Left hindlimb (tissue), 1 donor: ENCODE data around the gene ROCK1.
"Not testable (repeated sequence)": the region's sequence is repeated elsewhere in the genome, so short reads cannot be mapped to it uniquely, and the experiment has no call there.

Source experiments
- DNase-seq: peaks from one replicate; pipeline ENCODE4 v3.0.0-alpha.2; 2018

Gene ROCK1

GRCh38 chr18:21111346-21112139 lies at the start of gene ROCK1:
Gene ROCK1, minus strand, starts transcription at chr18:21111813. Its CDS starts 903 bp downstream, at chr18:21110910.
- DNase-seq, result peak; percentile 100

DNA sequence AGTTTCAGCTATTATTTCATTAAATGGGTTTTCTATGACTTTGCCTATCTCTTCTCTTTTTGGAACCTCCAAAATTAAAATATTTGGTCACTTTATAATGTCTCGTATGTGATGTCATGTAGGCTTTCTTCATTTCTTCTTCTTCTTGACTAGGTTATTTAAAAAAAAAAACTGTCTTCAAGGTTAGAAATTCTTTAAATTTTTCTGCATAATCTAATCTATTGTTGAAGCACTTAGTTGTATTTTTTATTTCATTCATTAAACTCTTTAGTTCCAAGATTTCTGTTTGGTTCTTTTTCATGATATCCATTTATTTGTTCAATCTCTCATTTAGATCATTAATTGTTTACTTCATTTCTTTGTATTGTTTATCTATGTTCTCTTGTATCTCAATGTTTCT lies 43.8 kb upstream of the ROCK1 start:
- DNase-seq, result no peak

GRCh38 chr18:21146016-21146415 lies 34.4 kb upstream of the ROCK1 start:
- no peak for DNase-seq

- no peak for DNase-seq
Measured at GRCh38 chr18:21145371-21145770, 33.8 kb upstream of the ROCK1 start.

DNA sequence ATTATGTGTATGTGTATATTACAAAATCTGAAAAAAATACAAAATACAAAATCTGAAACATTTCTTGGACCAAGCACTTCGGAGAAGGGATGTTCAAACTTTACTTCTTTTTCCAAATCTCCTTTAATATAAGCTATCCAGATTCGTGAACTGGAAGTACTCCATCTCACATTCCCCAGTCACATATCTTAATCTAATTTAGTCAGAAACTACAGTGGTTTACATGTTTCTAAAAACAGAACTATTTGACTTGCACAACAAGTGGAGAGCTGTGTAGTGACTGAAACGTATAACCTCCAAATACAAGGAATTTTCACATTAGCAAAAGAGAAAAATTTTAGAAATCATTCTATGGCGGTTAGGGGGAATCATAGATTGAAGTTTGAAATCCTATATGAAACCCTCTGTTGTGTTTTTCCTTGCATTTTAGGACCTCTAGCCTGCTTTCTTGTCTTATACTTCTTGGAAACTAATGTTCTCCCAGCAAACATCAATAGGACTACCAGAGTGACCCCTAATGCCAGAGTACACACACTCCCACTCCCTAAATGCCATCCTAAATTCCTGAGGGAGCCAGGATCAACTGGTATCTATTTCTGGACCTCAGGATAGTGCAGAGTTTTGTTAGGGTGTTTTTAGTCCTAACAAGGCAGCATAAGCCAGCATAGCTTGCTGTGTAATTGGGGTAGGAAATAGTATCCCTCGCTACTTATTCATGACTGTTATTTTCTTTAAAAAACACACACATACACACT lies 30.2 kb upstream of the ROCK1 start:
- DNase-seq, result no peak

DNA sequence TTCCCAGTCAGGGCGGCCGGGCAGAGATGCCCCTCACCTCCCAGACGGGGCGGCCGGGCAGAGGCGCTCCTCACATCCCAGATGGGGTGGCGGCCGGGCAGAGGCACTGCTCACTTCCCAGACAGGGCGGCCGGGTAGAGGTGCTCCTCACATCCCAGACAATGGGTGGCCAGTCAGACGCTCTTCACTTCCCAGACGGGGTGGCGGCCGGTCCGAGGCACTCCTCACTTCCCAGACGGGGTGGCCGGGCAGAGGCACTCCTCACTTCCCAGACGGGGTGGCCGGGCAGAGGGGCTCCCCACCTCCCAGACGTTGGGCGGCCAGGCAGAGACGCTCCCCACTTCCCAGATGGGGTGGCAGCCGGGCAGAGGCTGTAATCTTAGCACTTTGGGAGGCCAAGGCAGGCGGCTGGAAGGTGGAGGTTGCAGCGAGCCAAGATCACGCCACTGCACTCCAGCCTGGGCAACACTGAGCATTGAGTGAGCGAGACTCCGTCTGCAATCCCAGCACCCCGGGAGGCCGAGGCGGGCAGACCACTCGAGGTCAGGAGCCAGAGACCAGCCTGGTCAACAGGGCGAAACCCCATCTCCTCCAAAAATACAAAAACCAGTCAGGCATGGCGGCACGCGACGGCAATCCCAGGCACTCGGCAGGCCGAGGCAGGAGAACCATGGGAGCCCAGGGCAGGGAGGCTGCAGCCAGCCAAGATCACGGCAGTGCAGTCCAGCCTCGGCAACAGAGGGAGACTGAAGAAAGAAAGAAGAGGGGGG lies 26.3 kb upstream of the ROCK1 start:
- DNase-seq, result not testable (repeated sequence)

DNA sequence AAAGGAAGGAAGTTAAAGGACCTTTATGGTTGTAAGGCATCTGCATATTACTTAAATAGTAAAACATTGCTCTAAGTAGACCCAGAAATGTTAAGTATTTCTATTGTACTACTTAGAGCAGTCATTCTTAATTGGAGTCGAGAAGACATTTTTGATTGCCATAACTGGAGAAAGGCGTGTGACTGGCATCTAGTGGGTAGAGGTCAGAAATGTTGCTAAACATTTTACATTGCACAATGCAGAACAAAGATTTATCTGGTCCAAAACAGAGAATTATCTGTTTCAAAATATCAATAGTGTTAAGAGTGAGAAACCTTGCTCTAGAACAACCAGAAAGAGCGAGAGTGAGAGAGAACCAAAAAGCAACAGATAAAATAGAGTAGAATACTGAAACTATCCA lies 23.3 kb upstream of the ROCK1 start:
- DNase-seq, result no peak

DNA sequence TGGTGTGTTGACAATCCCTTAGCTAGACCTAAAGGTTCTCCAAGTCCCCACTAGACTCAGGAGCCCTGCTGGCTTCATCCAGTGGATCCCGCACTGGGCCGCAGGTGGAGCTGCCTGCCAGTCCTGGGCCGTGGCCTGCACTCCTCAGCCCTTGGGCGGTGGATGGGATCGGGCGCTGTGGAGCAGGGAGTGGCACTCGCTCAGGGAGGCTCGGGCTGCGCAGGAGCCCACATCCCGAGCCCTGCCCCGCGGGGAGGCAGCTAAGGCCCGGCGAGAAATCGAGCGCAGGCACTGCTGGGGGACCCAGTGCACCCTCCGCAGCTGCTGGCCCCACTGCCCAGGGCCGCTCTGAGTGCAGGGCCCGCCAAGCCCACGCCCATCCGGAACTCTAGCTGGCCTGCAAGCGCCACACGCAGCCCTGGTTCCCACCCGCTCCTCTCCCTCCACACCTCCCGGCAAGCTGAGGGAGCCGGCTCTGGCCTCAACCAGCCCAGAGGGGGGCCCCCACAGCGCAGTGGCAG lies 20.8 kb upstream of the ROCK1 start:
- DNase-seq, result no peak

- DNase-seq, result no peak
Measured at GRCh38 chr18:21131698-21132227, 20.1 kb upstream of the ROCK1 start.

GRCh38 chr18:21129566-21130216 lies 18.1 kb upstream of the ROCK1 start:
- no peak for DNase-seq

DNA sequence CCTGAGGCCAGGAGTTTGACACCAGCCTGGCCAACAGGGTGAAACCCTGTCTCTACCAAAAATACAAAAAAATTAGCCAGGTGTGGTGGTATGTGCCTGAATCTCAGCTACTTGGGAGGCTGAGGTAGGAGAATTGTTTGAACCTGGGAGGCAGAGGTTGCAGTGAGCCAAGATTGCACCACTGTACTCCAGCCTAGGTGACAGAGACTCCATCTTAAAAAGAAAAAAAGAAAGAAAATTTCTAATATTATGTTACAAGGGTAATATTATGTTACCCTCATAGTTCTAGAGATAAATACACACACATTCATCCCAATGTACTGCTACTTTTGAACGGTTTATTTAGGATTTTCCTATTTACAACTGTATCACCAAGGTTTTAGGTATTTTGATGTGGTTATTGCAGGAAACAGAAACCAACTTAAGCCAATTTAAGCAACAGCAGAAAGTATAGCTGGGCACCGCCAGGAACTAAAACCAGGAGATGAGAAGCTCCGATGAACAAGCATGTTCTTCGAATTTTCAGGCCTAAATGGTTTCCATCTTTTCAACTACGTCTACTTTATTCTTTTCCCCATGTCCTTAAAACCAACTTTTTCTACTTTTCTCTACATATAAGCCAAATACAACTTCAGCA lies 11.8 kb upstream of the ROCK1 start:
- no peak for DNase-seq

- no peak for DNase-seq
Measured at GRCh38 chr18:21118806-21119205, 7.2 kb upstream of the ROCK1 start.

DNA sequence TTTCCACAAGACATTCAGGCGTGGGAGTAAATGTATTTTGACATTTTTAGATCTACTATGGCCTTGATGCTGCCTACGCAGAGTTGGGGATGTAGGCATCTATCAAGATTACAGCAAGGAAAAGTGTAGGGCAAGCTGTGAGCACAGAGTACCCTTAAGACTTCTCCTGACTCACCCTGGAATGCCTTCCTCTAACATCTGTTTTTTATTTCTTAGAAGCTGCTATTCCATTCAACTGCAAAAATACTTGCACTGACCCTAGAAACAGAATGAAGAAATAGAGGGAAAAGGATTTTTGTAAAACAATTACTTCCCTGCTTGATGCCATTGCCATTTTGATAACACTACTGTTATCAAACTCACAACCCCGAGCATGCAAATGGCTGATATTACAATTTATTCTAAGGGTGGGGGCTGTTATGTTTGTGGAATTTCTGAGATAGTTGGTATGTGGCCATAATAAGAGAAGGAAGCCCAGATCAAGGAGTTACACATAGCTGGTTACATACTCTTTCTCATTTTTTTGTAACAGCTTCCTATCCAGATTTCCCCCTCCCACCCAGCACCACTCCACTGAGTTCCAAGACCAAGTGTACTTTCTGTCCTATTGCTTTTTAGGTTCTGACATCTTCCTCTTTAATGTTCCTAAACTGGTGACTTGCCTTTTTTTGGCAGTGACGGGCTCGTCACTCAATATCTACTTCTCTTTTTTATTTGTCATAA lies 6.0 kb upstream of the ROCK1 start:
- DNase-seq, result no peak

DNA sequence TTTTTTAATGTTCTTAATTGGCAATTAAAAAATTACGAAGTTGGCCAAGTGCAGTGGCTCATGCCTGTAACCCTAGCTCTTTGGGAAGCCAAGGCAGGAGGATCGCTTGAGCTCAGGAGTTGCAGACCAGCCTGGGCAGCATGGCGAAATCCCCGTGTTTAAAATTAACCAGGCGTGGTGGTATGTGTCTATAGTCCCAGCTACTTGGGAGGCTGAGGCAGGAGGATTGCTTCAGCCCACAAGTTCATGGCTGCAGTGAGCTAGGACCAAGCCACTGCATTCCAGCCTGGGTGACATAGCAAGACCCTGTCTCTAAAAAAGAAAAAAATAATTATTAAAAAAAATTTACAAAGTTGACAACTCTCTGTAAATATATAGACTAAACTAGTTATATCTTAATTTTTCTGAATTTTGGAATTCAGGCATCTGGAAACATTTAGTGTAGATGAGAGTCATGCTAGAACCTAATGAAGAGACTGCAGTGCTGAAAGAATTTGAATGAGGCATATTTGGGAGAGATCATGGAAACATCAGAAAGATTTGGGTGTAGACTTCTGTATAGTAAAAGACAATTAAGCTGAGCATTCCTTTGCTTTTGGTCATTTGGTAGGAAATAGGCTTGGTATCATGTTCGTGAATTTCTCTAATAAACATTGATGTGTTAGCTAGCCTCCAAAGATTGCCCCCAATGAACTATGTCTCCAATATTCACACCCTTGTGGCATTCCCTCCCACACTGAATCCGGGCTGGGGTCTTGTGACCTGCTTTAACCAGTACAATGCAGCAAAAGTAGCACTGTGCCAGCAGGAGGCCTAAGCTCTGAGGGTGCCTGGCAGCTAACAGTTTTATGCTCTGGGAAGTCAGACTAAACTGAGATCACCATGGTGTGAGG lies 4.2 kb upstream of the ROCK1 start:
- no peak for DNase-seq

GRCh38 chr18:21112543-21113105 lies 1.0 kb upstream of the ROCK1 start:
- DNase-seq, result no peak

GRCh38 chr18:21112140-21112473 lies 494 bp upstream of the ROCK1 start:
- no peak for DNase-seq

DNA sequence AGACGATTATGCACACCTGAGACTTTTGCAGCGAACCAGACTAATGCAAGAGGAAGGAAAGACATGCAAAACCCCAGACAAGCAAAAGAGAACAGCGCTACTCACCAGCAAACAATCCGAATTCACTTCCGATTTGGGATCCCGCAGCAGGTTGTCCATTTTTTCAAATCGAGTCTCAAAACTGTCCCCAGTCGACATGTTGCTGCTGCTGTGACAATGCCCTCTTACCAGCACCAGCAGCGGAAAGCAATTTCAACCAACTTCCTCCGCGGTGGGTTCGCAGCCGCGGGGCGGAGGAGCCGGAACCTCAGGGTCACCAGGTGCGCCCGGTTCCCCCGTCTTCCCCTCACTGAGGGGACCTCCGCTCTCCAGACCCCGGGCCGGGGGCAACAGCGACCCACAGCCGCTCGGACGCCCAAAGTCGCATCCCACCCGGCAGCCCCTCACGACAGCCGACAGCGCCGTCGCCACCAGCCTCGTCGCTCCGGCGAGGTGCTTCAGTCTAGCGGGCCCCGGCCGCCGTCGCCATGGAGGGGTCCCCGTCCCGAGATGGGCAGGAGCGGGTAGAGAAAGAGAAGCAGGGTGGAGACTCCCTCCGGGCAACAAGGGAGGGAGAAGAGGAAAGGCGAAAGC lies 784 bp downstream of the ROCK1 start:
- peak; percentile 58 for DNase-seq

- DNase-seq, result no peak
Measured at GRCh38 chr18:21109936-21110712, 1.5 kb downstream of the ROCK1 start.

DNA sequence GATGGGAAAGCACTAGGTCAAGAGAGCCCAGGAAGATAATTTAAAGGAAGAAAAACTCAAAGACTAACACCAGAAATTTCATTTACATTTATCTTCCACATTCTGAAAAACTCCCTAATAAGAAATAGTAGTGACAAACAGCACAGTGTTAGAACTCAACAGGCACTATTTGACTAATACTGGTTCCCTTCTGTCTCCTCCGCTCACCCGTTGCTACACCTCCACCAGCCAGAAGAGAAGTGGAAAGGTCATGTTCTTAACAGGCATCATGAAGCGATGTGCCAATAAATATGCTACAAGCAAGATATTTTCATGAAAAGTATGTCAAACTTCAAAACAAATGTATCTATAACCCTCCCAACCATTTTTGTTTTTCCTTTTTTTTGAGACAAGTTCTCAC lies 5.7 kb downstream of the ROCK1 start:
- no peak for DNase-seq
